HepG2 (cell line): Measurements from ENCODE around the gene GNB1. TPM values are rescaled to one million over a fixed set of nuclear protein-coding genes. Genes with fewer than 3 reads are reported as not detected.

Source experiments
- ATAC-seq: fragments of 200-7000 bp; cut with Tn5 transposase; 3 replicates; pipeline ENCODE4 v1.9.1; 2020; ENCODE audit warnings: mild to moderate bottlenecking, moderate library complexity
- BruUV-seq: library from RNA; stranded (reverse); fragments of 400-500 nt; replicated peaks from 2 replicates; lab custom pipeline; 2021; lab: Mats Ljungman, UMichigan
- CTCF ChIA-PET: fragments of 300-600 bp; formaldehyde crosslinking; extraction: SDS; loops from one replicate; lab custom pipeline; 2021; ENCODE audit warnings: low total read pairs, inconsistent platforms, low intra/inter-chr PET ratio; lab: Yijun Ruan, JAX
- POLR2A ChIA-PET: fragments of 350-600 bp; sonication (Branson Sonifier 250); formaldehyde crosslinking; loops from one replicate; lab custom pipeline; 2020; ENCODE audit warnings: antibody characterized with exemption, inconsistent platforms; lab: Yijun Ruan, JAX
- DNase-seq: peaks from one replicate; pipeline ENCODE4 v3.0.0-alpha.2; 2015; ENCODE audit warnings: low spot score
- FAIRE-seq: peaks from 3 replicates; lab custom pipeline; 2011; peaks lifted over from hg19 to GRCh38; lab: Jason Lieb, UNC
- H2AFZ ChIP-seq: one replicate; pipeline ENCODE4 v1.6.1; 2011; ENCODE audit warnings: low read length, inconsistent platforms
- H3K27ac ChIP-seq: fragments of 300-600 bp; 3 replicates; pipeline ENCODE4 v1.8.0; 2011; ENCODE audit warnings: mixed run types, mild to moderate bottlenecking, mixed read lengths, low read length, inconsistent platforms; ENCODE audit not compliant: insufficient read depth; ENCODE audit errors: extremely low read length
- H3K27me3 ChIP-seq, 2 experiments: fragments of 200-600 bp in 1 of 2; 2 replicates in 1 of 2; 3 replicates in 1 of 2; pipeline versions ENCODE4 v1.6.0 to v1.8.0; 2011; ENCODE audit warnings: low read length in 2 of 2, mild to moderate bottlenecking in 2 of 2, moderate library complexity in 2 of 2, inconsistent platforms in 1 of 2; ENCODE audit not compliant: insufficient read depth in 2 of 2, control insufficient read depth in 1 of 2
- H3K36me3 ChIP-seq, 2 experiments: fragments of 200-600 bp in 1 of 2; replicated peaks in 1 of 2; 2 replicates in 1 of 2; 3 replicates in 1 of 2; pipeline versions ENCODE4 v1.5.1 to v1.8.0; 2011; ENCODE audit warnings: low read length in 2 of 2, inconsistent platforms in 1 of 2; ENCODE audit not compliant: insufficient read depth in 2 of 2, control insufficient read depth in 1 of 2
- H3K4me1 ChIP-seq: 2 replicates; pipeline ENCODE4 v1.5.1; 2012; ENCODE audit warnings: low read length, inconsistent platforms; ENCODE audit not compliant: insufficient read depth
- H3K4me2 ChIP-seq: 2 replicates; pipeline ENCODE4 v1.6.0; 2011; ENCODE audit warnings: low read depth, low read length, inconsistent platforms
- H3K4me3 ChIP-seq, 3 experiments: fragments of 200-600 bp in 1 of 3; sonication (generic), shearing (Covaris generic) in 1 of 3; replicated peaks in 1 of 3; 2 replicates each; pipeline ENCODE4 v1.5.1; 2011 to 2016; ENCODE audit warnings: low read length in 3 of 3, inconsistent platforms in 2 of 3, low read depth in 2 of 3, mild to moderate bottlenecking in 2 of 3, control low read depth in 1 of 3, mixed read lengths in 1 of 3; ENCODE audit not compliant: insufficient read depth in 1 of 3
- H3K79me2 ChIP-seq: one replicate; pipeline ENCODE4 v1.6.1; 2011; ENCODE audit warnings: low read length, inconsistent platforms; ENCODE audit not compliant: insufficient read depth
- H3K9ac ChIP-seq: 2 replicates; pipeline ENCODE4 v1.6.0; 2011; ENCODE audit warnings: mild to moderate bottlenecking, low read depth, low read length, inconsistent platforms; ENCODE audit not compliant: insufficient read depth
- H3K9me3 ChIP-seq: 2 replicates; pipeline ENCODE4 v1.5.1; 2012; ENCODE audit warnings: mild to moderate bottlenecking, low read length
- H4K20me1 ChIP-seq: 2 replicates; pipeline ENCODE4 v1.6.0; 2011; ENCODE audit warnings: inconsistent platforms, mild to moderate bottlenecking, low read length, moderate library complexity; ENCODE audit not compliant: insufficient read depth
- BCL6 ChIP-seq: IDR thresholded peaks from 2 replicates; pipeline ENCODE4 v1.6.1; 2016; ENCODE audit warnings: missing genetic modification reagents, missing compliant biosample characterization
- BRCA1 ChIP-seq: sonication (generic); formaldehyde crosslinking; IDR thresholded peaks from 2 replicates; pipeline ENCODE4 v1.4.0; 2020; ENCODE audit warnings: missing genetic modification reagents
- CHD4 ChIP-seq: fragments of 200-600 bp; sonication (generic); IDR thresholded peaks from 2 replicates; pipeline ENCODE4 v1.7.0; 2017; ENCODE audit warnings: mild to moderate bottlenecking, low read length, borderline replicate concordance
- KLF11 ChIP-seq: IDR thresholded peaks from 2 replicates; pipeline ENCODE4 v1.6.1; 2016; ENCODE audit warnings: missing compliant biosample characterization
- NCOA2 ChIP-seq: sonication (generic); formaldehyde crosslinking; IDR thresholded peaks from 2 replicates; pipeline ENCODE4 v1.8.0; 2022; ENCODE audit warnings: inconsistent platforms
- SMC3 ChIP-seq: IDR thresholded peaks from 2 replicates; pipeline ENCODE4 v1.6.1; 2011; ENCODE audit warnings: low read length, improper control_type of control experiment
- TEAD3 ChIP-seq: optimal IDR thresholded peaks from 2 replicates; pipeline ENCODE3; 2016; ENCODE audit warnings: borderline replicate concordance
- TSC22D2 ChIP-seq: sonication (generic); formaldehyde crosslinking; IDR thresholded peaks from 2 replicates; pipeline ENCODE4 v1.5.1; 2020; ENCODE audit warnings: missing genetic modification reagents, mild to moderate bottlenecking, borderline replicate concordance
- XRCC5 ChIP-seq: fragments of 200-400 bp; formaldehyde crosslinking; optimal IDR thresholded peaks from 2 replicates; pipeline ENCODE3; 2017; ENCODE audit warnings: mild to moderate bottlenecking, low read length
- ZNF670 ChIP-seq: sonication (generic); formaldehyde crosslinking; IDR thresholded peaks from 2 replicates; pipeline ENCODE4 v1.8.0; 2022; ENCODE audit warnings: mild to moderate bottlenecking, missing genetic modification reagents, borderline replicate concordance
- WGBS: methylation state at CpG from one replicate; pipeline ENCODE4 v1.1.6; 2017; ENCODE audit warnings: low lambda C conversion rate; 5-methylcytosine and 5-hydroxymethylcytosine counted together
- in situ Hi-C: cut with HindIII; loops from 2 replicates; pipeline ENCODE4 v1.10.0; 2017; ENCODE audit warnings: low pct_unique_long_range_greater_than_20kb; ENCODE audit not compliant: extremely low pct_ligation_motif_present
- intact Hi-C: fragments of 100-400 bp; cut with micrococcal nuclease; formaldehyde crosslinking; loops from one replicate; pipeline ENCODE4 v1.10.0; 2022; ENCODE audit not compliant: unreplicated experiment
- polyA plus RNA-seq, 8 experiments: library from polyadenylated mRNA; depleted of rRNA in 3 of 8; stranded (reverse) in 7 of 8; unstranded in 1 of 8; fragments of >200 nt; fragmentation: Illumina TruSeq in 4 of 8; extraction: Trizol in 4 of 8; gene quantifications; 2 replicates each; pipeline versions ENCODE4 v1.2.1 to v1.2.3, GENCODE V29; 2011 to 2016; ENCODE audit warnings: low read depth in 4 of 8, missing spikeins in 1 of 8, mixed read lengths in 1 of 8; ENCODE audit not compliant: insufficient read depth in 1 of 8
- total RNA-seq, 5 experiments: library from RNA; depleted of rRNA; stranded (reverse); fragments of >200 nt; fragmentation: Illumina TruSeq; extraction: Trizol; gene quantifications; 2 replicates each; pipeline ENCODE4 v1.2.3, GENCODE V29; 2016; ENCODE audit warnings: low read depth in 1 of 5
- TF ChIP-seq, protein P1 (sequence below): sonication (generic); formaldehyde crosslinking; IDR thresholded peaks from 2 replicates; pipeline ENCODE4 v1.8.0; 2022; ENCODE audit warnings: mild to moderate bottlenecking, missing genetic modification reagents, moderate library complexity
- TF ChIP-seq, protein P2 (sequence below): IDR thresholded peaks from 2 replicates; pipeline ENCODE4 v1.6.1; 2012; ENCODE audit warnings: low read depth, low read length, improper control_type of control experiment

GNB1 gene
- total and polyA plus RNA-seq, 2 of the 13 experiments (the other 11 are each of a cell fraction or from before 2014, with no cell fraction given), result 66.2 to 327 TPM

DNA sequence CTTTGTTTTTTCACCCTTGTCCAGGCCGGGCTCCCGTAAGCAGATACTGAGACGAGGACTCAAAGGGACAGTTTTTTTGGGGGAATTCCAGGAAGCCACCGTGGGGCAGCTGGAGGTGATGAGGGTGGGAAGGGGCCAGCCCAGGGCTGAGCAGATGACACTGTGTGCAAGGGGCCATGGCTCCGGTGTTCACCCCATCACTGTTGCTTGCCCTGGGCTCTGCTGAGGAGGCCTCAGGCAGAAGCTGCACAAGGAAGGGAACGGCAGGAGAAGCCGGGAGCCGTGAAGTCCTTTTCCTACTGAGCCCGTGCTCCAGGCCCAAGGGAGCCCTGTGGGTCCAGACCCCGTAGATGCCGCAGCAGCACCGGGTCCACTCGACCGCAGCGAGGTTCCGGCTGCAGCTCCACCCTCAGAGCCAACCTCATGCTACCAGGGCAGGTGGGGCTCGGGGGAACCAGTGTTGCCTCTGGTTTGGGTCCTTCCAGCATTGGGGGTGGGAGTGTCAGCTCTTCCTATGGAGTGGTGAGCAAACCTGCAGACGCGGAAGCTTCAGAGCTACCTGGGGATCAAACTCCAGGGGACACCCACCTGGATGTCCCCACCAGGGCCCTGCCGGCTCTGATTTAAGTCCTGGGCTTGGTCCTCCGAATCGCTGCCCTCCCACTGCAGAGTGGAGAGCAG is 19.9 kb upstream of the GNB1 start:
- H3K4me2 ChIP-seq, result 0 out of 2 replicates have a peak overlapping the region, but pooled peaks have one; percentile 70
- WGBS, result 48% methylated on average over 9 of the region's 22 CpGs
- no peaks in the 10 kb centered on the region for H4K20me1 ChIP-seq
- no peak overlapping the region for H2AFZ ChIP-seq
- no peak overlapping the region for H3K9ac ChIP-seq
- DNase-seq (no peak), ATAC-seq (no peak), FAIRE-seq (no peak)
- no peak for TF ChIP-seq SMC3
- H3K27ac ChIP-seq, result no peak overlapping the region
- no TSS peak for BruUV-seq
- H3K36me3 ChIP-seq, result no peaks in the 10 kb centered on the region
- peaks cover 61% of the 10 kb centered on the region for H3K4me1 ChIP-seq
- CTCF ChIA-PET, result no interaction called here
- no peak overlapping the region; a peak in 1 of 6 replicates for H3K4me3 ChIP-seq
- H3K79me2 ChIP-seq, result no peaks in the 10 kb centered on the region
- H3K27me3 ChIP-seq, result peaks cover 5 to 34% of the 10 kb centered on the region in 2 experiments
- intact Hi-C loops, result no loop called here
- POLR2A ChIA-PET, result interaction anchor here (2.2 to 2.7 kb wide), 2 partner anchors 13 to 30 kb away, joined by 7 to 13 read pairs; no protein-coding TSS in a partner anchor
- H3K9me3 ChIP-seq, result no peaks in the 10 kb centered on the region
- in situ Hi-C loops, result no loop called here

DNA sequence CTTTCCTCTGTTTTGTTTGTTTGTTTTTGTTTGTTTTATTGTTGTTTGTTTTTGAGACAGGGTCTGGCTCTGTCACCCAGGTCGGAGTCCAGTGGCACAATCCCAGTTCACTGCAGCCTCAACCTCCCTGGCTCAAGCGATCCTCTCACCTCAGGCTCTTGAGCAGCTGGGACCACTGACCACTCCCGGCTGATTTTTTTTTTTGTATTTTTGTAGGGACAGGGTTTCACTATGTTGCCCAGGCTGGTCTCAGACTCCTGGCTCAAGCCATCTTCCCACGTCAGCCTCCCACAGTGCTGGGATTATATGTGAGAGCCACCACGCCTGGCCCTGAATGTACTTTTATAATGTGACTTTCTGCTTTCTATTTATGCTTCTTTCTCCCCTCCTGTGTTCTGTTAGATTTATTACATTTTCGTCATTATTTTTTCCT is 19.2 kb upstream of the GNB1 start:
- no TSS peak for BruUV-seq
- Histone ChIP-seq H3K4me1 (peaks cover 62% of the 10 kb centered on the region), H3K4me2 (peak overlapping the region; percentile 70), H3K27ac (no peak overlapping the region), H3K4me3 (peak overlapping the region in 2 of 3 experiments; percentile 18 to 63; a peak in 1 of 6 replicates), H3K9me3 (no peaks in the 10 kb centered on the region), H3K27me3 (peaks cover 5 to 31% of the 10 kb centered on the region in 2 experiments), H2AFZ (no peak overlapping the region), H3K79me2 (no peaks in the 10 kb centered on the region), H3K36me3 (no peaks in the 10 kb centered on the region), H4K20me1 (no peaks in the 10 kb centered on the region), H3K9ac (no peak overlapping the region; the same call in 1 of the 2 replicates)
- TF ChIP-seq NCOA2 (CRISPR knock-in tag), result no peak
- no peak for TF ChIP-seq TEAD3
- TF ChIP-seq CHD4, result no peak
- TF ChIP-seq, protein P1, sequence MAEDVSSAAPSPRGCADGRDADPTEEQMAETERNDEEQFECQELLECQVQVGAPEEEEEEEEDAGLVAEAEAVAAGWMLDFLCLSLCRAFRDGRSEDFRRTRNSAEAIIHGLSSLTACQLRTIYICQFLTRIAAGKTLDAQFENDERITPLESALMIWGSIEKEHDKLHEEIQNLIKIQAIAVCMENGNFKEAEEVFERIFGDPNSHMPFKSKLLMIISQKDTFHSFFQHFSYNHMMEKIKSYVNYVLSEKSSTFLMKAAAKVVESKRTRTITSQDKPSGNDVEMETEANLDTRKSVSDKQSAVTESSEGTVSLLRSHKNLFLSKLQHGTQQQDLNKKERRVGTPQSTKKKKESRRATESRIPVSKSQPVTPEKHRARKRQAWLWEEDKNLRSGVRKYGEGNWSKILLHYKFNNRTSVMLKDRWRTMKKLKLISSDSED (CRISPR knock-in tag), result no peak
- no peak for TF ChIP-seq ZNF670 (CRISPR knock-in tag)
- TF ChIP-seq BRCA1 (CRISPR knock-in tag), result no peak
- TF ChIP-seq BCL6 (CRISPR knock-in tag), result no peak
- TF ChIP-seq TSC22D2 (CRISPR knock-in tag), result no peak
- no peak for TF ChIP-seq KLF11
- TF ChIP-seq XRCC5, result no peak
- TF ChIP-seq, protein P2, sequence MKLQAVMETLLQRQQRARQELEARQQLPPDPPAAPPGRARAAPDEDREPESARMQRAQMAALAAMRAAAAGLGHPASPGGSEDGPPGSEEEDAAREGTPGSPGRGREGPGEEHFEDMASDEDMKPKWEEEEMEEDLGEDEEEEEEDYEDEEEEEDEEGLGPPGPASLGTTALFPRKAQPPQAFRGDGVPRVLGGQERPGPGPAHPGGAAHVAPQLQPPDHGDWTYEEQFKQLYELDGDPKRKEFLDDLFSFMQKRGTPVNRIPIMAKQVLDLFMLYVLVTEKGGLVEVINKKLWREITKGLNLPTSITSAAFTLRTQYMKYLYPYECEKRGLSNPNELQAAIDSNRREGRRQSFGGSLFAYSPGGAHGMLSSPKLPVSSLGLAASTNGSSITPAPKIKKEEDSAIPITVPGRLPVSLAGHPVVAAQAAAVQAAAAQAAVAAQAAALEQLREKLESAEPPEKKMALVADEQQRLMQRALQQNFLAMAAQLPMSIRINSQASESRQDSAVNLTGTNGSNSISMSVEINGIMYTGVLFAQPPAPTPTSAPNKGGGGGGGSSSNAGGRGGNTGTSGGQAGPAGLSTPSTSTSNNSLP, result no peak
- ATAC-seq (no peak), DNase-seq (no peak), FAIRE-seq (no peak)
- intact Hi-C loops, result no loop called here
- ChIA-PET CTCF (interaction anchor here (1.1 kb wide), 1 partner anchor 135 kb away, joined by 3 read pairs; no protein-coding TSS in a partner anchor), POLR2A (interaction anchor here (1.5 to 3.1 kb wide), 6 partner anchors 11 to 142 kb away, joined by 4 to 21 read pairs (median 10); no protein-coding TSS in a partner anchor)
- WGBS, result 37% methylated on average over 6 of the region's 6 CpGs
- in situ Hi-C loops, result no loop called here
